ENCODE data around the gene FBXO33. TPM values are rescaled to one million over a fixed set of nuclear protein-coding genes. Genes with fewer than 3 reads are reported as not detected.

The FBXO33 gene
- total RNA-seq, 1 donor from 2014 or later: 14.3 TPM

DNA sequence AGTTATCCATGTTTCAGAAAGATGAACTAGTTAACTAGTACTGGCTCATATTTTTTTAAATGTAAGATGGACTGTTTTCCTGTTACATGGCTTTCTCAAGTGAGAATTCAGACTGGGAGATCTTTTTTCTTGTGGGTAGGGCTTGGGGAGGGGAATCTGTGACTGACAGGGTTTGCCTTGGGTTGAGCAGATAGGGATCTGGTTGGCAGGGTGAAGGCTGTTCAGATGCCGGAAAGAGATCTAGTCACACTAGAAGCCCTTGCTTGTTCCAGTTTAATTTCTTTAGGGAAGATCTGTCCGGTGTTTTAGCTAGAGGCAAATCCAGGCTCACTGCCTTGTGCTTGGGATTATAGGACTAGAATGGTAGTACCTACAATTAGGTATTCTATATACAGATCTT lies 63.2 kb downstream of the FBXO33 start:
- H3K27me3 Mint-ChIP-seq: no peaks in the 10 kb centered on the region
- peaks cover 59% of the 10 kb centered on the region for H3K36me3 Mint-ChIP-seq (ENCODE audit: low read depth)
- H3K4me3 Mint-ChIP-seq: no peak overlapping the region
- ATAC-seq (ENCODE audit: low read depth) (no peak), DNase-seq (no peak)
- H3K9me3 Mint-ChIP-seq: peaks cover 12% of the 10 kb centered on the region
- H3K27ac Mint-ChIP-seq: no peak overlapping the region
- intact Hi-C loops (cut with micrococcal nuclease): no loop called here
- ChIA-PET POLR2A (no interaction called here), CTCF (no interaction called here)
- TF ChIP-seq, protein P1, sequence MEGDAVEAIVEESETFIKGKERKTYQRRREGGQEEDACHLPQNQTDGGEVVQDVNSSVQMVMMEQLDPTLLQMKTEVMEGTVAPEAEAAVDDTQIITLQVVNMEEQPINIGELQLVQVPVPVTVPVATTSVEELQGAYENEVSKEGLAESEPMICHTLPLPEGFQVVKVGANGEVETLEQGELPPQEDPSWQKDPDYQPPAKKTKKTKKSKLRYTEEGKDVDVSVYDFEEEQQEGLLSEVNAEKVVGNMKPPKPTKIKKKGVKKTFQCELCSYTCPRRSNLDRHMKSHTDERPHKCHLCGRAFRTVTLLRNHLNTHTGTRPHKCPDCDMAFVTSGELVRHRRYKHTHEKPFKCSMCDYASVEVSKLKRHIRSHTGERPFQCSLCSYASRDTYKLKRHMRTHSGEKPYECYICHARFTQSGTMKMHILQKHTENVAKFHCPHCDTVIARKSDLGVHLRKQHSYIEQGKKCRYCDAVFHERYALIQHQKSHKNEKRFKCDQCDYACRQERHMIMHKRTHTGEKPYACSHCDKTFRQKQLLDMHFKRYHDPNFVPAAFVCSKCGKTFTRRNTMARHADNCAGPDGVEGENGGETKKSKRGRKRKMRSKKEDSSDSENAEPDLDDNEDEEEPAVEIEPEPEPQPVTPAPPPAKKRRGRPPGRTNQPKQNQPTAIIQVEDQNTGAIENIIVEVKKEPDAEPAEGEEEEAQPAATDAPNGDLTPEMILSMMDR (IDR thresholded peaks at IDR 0.05): no peak
- no peaks in the 10 kb centered on the region for H3K4me1 Mint-ChIP-seq

DNA sequence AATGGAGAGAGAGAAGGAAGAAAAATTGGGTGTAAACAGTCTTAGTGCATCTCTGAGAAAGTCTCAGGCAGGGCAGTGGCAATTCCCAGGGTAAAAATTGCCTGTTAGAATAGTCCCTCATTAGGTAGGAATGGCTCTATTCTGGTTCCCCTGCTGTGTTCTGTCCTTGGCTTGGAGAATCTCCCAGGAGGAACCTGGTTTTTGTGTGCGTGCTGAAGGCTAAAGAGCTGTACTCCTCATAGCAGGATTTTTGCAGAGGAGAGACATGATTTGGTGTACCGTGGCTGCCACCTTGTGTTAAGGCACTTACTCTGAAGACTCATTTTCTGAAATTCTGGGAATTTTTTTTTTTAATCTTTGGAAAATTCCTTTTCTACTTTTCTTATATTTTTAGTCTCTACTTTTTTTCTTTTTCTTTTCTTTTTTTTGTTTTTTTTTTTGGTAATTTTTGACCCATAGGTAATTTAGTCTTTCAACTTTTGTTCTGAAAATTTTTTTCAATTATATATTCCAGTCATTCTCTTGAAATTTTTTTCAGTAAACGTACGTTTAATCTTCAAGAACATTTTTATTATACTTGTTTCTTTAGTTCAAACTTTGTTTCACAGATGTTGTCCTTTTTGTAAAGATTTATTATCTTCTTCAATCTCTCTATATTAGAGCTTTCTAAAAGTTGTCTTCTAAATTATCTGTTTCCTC lies 63.8 kb downstream of the FBXO33 start:
- TF ChIP-seq, protein P1 (IDR thresholded peaks at IDR 0.05): no peak
- no peak for DNase-seq
- no peaks in the 10 kb centered on the region for H3K27me3 Mint-ChIP-seq
- no peak for ATAC-seq (ENCODE audit: low read depth)
- H3K4me1 Mint-ChIP-seq: no peaks in the 10 kb centered on the region
- ChIA-PET CTCF (interaction anchor here (0.9 kb wide), 1 partner anchor 136 kb away, joined by 3 read pairs; no protein-coding TSS in a partner anchor), POLR2A (no interaction called here)
- no peak overlapping the region for H3K4me3 Mint-ChIP-seq
- H3K36me3 Mint-ChIP-seq (ENCODE audit: low read depth): peaks cover 62% of the 10 kb centered on the region
- H3K9me3 Mint-ChIP-seq: peaks cover 17% of the 10 kb centered on the region
- no peak overlapping the region for H3K27ac Mint-ChIP-seq
- intact Hi-C loops (cut with micrococcal nuclease): no loop called here

DNA sequence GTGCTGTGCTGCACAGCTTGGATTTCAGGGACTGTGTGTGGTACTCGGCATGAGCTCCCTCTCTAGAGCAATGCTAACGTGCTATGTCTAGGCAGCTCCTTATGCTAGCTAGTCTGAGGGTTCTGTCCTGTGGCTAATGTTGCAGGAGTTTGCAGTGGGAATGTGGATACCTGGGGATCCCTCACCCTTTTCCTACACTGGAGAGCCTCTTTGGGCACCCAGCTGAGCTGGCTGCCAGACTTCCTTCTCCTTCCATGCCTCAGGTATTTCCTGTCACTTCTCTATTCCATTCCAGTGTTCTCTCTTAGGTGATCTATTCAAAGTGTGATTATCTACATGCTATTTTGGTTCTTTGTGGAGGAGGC lies 64.9 kb downstream of the FBXO33 start:
- Mint-ChIP-seq H3K4me3 (no peak overlapping the region), H3K27me3 (no peaks in the 10 kb centered on the region), H3K36me3 (ENCODE audit: low read depth) (peaks cover 72% of the 10 kb centered on the region), H3K4me1 (peaks cover 3% of the 10 kb centered on the region), H3K27ac (no peak overlapping the region), H3K9me3 (peaks cover 23% of the 10 kb centered on the region)
- ChIA-PET POLR2A (no interaction called here), CTCF (no interaction called here)
- DNase-seq (no peak), ATAC-seq (ENCODE audit: low read depth) (no peak)
- intact Hi-C loops (cut with micrococcal nuclease): no loop called here
- TF ChIP-seq, protein P1 (IDR thresholded peaks at IDR 0.05): no peak

DNA sequence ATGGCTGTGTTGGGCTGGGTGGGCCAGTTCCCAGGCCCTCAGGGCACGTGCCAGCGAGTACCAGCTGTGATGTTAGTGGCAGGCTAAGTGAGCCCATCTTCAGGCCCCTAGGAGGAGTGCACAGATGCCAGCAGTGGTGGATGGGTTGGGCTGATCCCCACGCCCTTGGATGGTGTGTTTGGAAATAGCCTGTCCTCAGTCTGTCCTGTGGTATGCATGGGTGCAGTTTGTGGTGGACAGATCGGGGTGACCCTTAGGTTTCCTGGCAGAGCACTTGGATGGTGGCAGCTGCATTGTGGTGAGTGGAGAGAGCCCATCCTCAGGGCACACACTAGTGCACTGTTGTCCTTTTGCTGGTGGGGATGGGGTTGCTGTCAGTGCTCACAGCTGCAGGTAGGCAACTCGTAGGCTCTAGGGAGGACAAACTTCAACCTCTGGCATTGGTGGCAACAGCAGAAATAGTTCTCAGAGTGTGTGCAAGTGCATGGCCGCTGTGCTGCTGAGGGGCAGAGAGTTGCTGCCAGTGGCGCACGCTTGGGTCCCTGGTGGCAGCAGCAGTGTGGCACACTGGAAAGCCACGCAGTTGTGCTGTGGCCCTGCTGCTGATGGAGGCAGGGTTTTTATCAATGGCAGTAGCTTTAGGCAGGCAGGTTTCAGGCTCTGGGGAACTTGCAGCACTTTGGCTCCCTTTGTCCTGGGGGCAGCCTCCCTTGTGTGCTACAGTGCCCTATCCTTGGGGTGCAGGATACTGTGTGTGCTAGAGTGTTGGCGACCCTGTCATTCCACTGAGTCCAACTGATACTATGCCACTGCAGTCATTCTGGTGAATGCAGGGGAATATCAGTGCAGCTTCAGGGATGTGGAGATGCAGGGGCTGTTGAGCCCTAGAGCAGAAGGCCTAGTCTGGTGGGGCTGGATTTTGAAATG lies 65.5 kb downstream of the FBXO33 start:
- DNase-seq: no peak
- Mint-ChIP-seq H3K4me3 (no peak overlapping the region), H3K4me1 (peaks cover 3% of the 10 kb centered on the region), H3K27ac (no peak overlapping the region), H3K9me3 (peaks cover 25% of the 10 kb centered on the region), H3K36me3 (ENCODE audit: low read depth) (peaks cover 74% of the 10 kb centered on the region), H3K27me3 (no peaks in the 10 kb centered on the region)
- ATAC-seq (ENCODE audit: low read depth): no peak
- ChIA-PET CTCF (no interaction called here), POLR2A (no interaction called here)
- intact Hi-C loops (cut with micrococcal nuclease): no loop called here
- TF ChIP-seq, protein P1 (IDR thresholded peaks at IDR 0.05): no peak

DNA sequence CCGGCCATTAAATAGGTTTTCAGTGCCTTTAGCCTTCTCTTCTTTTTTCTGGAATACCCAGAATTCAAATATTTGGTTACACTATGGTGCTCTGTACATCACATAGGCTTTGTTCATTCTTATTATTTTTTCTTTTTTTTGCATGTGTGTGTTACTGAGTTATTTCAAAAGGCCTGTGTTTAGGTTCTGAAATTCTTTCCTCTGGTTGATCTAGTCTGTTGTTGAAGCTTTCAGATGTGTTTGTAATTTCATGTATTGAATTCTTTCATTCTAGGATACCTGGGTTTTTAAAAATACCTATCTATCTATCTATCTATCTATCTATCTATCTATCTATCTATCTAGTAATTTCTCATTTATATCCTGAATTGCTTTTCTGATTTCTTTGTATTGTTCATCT lies 66.9 kb downstream of the FBXO33 start:
- H3K4me3 Mint-ChIP-seq: no peak overlapping the region
- peaks cover 73% of the 10 kb centered on the region for H3K36me3 Mint-ChIP-seq (ENCODE audit: low read depth)
- CTCF ChIA-PET: no interaction called here
- intact Hi-C loops (cut with micrococcal nuclease): no loop called here
- H3K27me3 Mint-ChIP-seq: no peaks in the 10 kb centered on the region
- ATAC-seq (ENCODE audit: low read depth) (no peak), DNase-seq (no peak)
- H3K27ac Mint-ChIP-seq: no peak overlapping the region
- peaks cover 25% of the 10 kb centered on the region for H3K9me3 Mint-ChIP-seq
- peaks cover 3% of the 10 kb centered on the region for H3K4me1 Mint-ChIP-seq
- POLR2A ChIA-PET: no interaction called here
- TF ChIP-seq, protein P1 (IDR thresholded peaks at IDR 0.05): no peak

All from activated B cell treated with CpG ODN at 0.5 μM for 24 hours (primary cell).